GM12891 (cell line): ENCODE data around the gene DNMT1.

Source experiments
- POLR2A ChIP-seq: IDR thresholded peaks from 2 replicates; pipeline ENCODE4 v1.6.1; 2011; ENCODE audit warnings: low read depth, low read length, control low read depth
- POLR2AphosphoS5 ChIP-seq: IDR thresholded peaks from 2 replicates; pipeline ENCODE4 v1.6.1; 2011; ENCODE audit warnings: low read depth, low read length, control low read depth

GRCh38 chr19:10230173-10230860, 35.6 kb upstream of the DNMT1 start:
- no peak for TF ChIP-seq POLR2A
- no peak; the same call in 1 of the 2 replicates for TF ChIP-seq POLR2AphosphoS5
